H1 (cell line): ENCODE data around the gene PLCL1. TPM values are rescaled to one million over a fixed set of nuclear protein-coding genes. Genes with fewer than 3 reads are reported as not detected.

Experiments used
- CTCF ChIA-PET: fragments of 300-600 bp; sonication (Branson Sonifier 250); formaldehyde crosslinking; loops from one replicate; lab custom pipeline; 2021; ENCODE audit not compliant: partially characterized antibody; lab: Charles Lee
- POLR2A ChIA-PET: fragments of 300-600 bp; sonication (Branson Sonifier 250); formaldehyde crosslinking; loops from one replicate; lab custom pipeline; 2021; ENCODE audit warnings: inconsistent platforms; ENCODE audit not compliant: partially characterized antibody; lab: Charles Lee
- DNase-seq, 2 experiments: peaks; one replicate each; pipeline versions ENCODE4 v3.0.0 to v3.0.0-alpha.2; 2010 to 2022; ENCODE audit warnings: low spot score in 2 of 2, low read depth in 1 of 2, mixed read lengths in 1 of 2
- FAIRE-seq: peaks from 2 replicates; lab custom pipeline; 2011; peaks lifted over from hg19 to GRCh38; lab: Jason Lieb, UNC
- H2AFZ ChIP-seq: 2 replicates; pipeline ENCODE4 v1.8.1; 2012; ENCODE audit warnings: low read length, inconsistent platforms
- H2AK5ac ChIP-seq: 2 replicates; pipeline ENCODE4 v1.6.1; 2013; ENCODE audit warnings: low read depth, low read length
- H2BK120ac ChIP-seq: replicated peaks from 2 replicates; pipeline ENCODE3; 2013; ENCODE audit warnings: low read depth, low read length, inconsistent platforms
- H2BK12ac ChIP-seq: 2 replicates; pipeline ENCODE4 v1.6.1; 2013; ENCODE audit warnings: low read depth, low read length
- H2BK15ac ChIP-seq: 2 replicates; pipeline ENCODE4 v1.6.1; 2013; ENCODE audit warnings: low read length
- H2BK20ac ChIP-seq: 2 replicates; pipeline ENCODE4 v1.6.1; 2013; ENCODE audit warnings: low read length
- H2BK5ac ChIP-seq: 2 replicates; pipeline ENCODE4 v1.6.1; 2013; ENCODE audit warnings: low read depth, low read length
- H3K14ac ChIP-seq: 2 replicates; pipeline ENCODE4 v1.6.1; 2013; ENCODE audit warnings: inconsistent platforms; ENCODE audit not compliant: insufficient read length
- H3K18ac ChIP-seq: 2 replicates; pipeline ENCODE4 v1.6.1; 2013; ENCODE audit warnings: low read length; ENCODE audit errors: extremely low read depth
- H3K23ac ChIP-seq: 2 replicates; pipeline ENCODE4 v1.6.1; 2013; ENCODE audit warnings: inconsistent platforms; ENCODE audit not compliant: insufficient read length
- H3K23me2 ChIP-seq: 2 replicates; pipeline ENCODE4 v1.6.1; 2013; ENCODE audit warnings: low read depth, low read length
- H3K27ac ChIP-seq: 2 replicates; pipeline ENCODE4 v1.6.1; 2011; ENCODE audit warnings: low read depth, low read length, inconsistent platforms
- H3K27me3 ChIP-seq, 4 experiments: replicated peaks in 1 of 4; 1 replicate in 1 of 4; 2 replicates in 3 of 4; pipeline versions ENCODE4 v1.6.1 to v1.8.1; 2011 to 2013; ENCODE audit warnings: low read length in 3 of 4, mild to moderate bottlenecking in 3 of 4, inconsistent platforms in 2 of 4, mixed read lengths in 2 of 4, moderate library complexity in 1 of 4; ENCODE audit not compliant: control insufficient read depth in 3 of 4, insufficient read depth in 3 of 4; ENCODE audit errors: extremely low read depth in 1 of 4
- H3K36me3 ChIP-seq, 4 experiments: 2 replicates each; pipeline versions ENCODE4 v1.6.1 to v1.8.1; 2011 to 2013; ENCODE audit warnings: mild to moderate bottlenecking in 4 of 4, low read length in 3 of 4, moderate library complexity in 2 of 4, control low read depth in 1 of 4, inconsistent platforms in 1 of 4; ENCODE audit not compliant: insufficient read depth in 4 of 4, control insufficient read depth in 2 of 4
- H3K4ac ChIP-seq: replicated peaks from 2 replicates; pipeline ENCODE3; 2013; ENCODE audit warnings: low read length, low read depth, mixed read lengths, inconsistent platforms; ENCODE audit not compliant: insufficient read length
- H3K4me1 ChIP-seq, 4 experiments: replicated peaks in 1 of 4; 1 replicate in 1 of 4; 2 replicates in 3 of 4; pipeline versions ENCODE4 v1.6.1 to v1.8.1; 2011 to 2013; ENCODE audit warnings: low read length in 3 of 4, inconsistent platforms in 2 of 4, mixed read lengths in 1 of 4; ENCODE audit not compliant: insufficient read depth in 4 of 4, control insufficient read depth in 3 of 4
- H3K4me2 ChIP-seq, 2 experiments: 2 replicates each; pipeline versions ENCODE4 v1.6.1 to v1.8.1; 2011 to 2013; ENCODE audit warnings: low read depth in 2 of 2, low read length in 2 of 2, control low read depth in 1 of 2, inconsistent platforms in 1 of 2, mild to moderate bottlenecking in 1 of 2; ENCODE audit not compliant: insufficient read depth in 1 of 2
- H3K4me3 ChIP-seq, 4 experiments: fragments of 200-600, 300-600 bp in 1 of 4; sonication (generic), shearing (Covaris generic), sonication (Bioruptor Twin) in 1 of 4; 2 replicates each; pipeline versions ENCODE4 v1.5.1 to v1.8.1; 2011 to 2016; ENCODE audit warnings: low read length in 4 of 4, low read depth in 3 of 4, control low read depth in 2 of 4, inconsistent platforms in 2 of 4, mild to moderate bottlenecking in 2 of 4, mixed read lengths in 1 of 4, moderate library complexity in 1 of 4; ENCODE audit not compliant: insufficient read depth in 2 of 4; ENCODE audit errors: extremely low read depth in 1 of 4
- H3K56ac ChIP-seq: replicated peaks from 2 replicates; pipeline ENCODE3; 2013; ENCODE audit warnings: low read depth, mild to moderate bottlenecking, mixed read lengths, low read length, inconsistent platforms; ENCODE audit not compliant: insufficient read length
- H3K79me1 ChIP-seq: 2 replicates; pipeline ENCODE4 v1.6.1; 2013; ENCODE audit warnings: low read depth, low read length, control low read depth
- H3K79me2 ChIP-seq, 2 experiments: 2 replicates each; pipeline versions ENCODE4 v1.6.1 to v1.8.1; 2012 to 2013; ENCODE audit warnings: low read length in 2 of 2, mild to moderate bottlenecking in 2 of 2, inconsistent platforms in 1 of 2; ENCODE audit not compliant: insufficient read depth in 2 of 2, control insufficient read depth in 1 of 2
- H3K9ac ChIP-seq, 4 experiments: replicated peaks in 1 of 4; 1 replicate in 1 of 4; 2 replicates in 3 of 4; pipeline versions ENCODE4 v1.6.1 to v1.8.1; 2011 to 2013; ENCODE audit warnings: low read depth in 3 of 4, low read length in 3 of 4, control low read depth in 2 of 4, mild to moderate bottlenecking in 2 of 4, moderate library complexity in 2 of 4, inconsistent platforms in 1 of 4; ENCODE audit errors: extremely low read depth in 1 of 4
- H3K9me3 ChIP-seq, 2 experiments: 2 replicates each; pipeline versions ENCODE4 v1.6.1 to v1.8.1; 2012 to 2013; ENCODE audit warnings: mild to moderate bottlenecking in 2 of 2, moderate library complexity in 2 of 2, control low read depth in 1 of 2, inconsistent platforms in 1 of 2, low read depth in 1 of 2, low read length in 1 of 2, mixed read lengths in 1 of 2; ENCODE audit not compliant: insufficient read depth in 2 of 2
- H4K20me1 ChIP-seq, 2 experiments: replicated peaks in 1 of 2; 2 replicates each; pipeline versions ENCODE3 to v1.8.1; 2011 to 2013; ENCODE audit warnings: inconsistent platforms in 2 of 2, low read length in 2 of 2, mild to moderate bottlenecking in 1 of 2; ENCODE audit not compliant: insufficient read depth in 2 of 2, control insufficient read depth in 1 of 2
- H4K5ac ChIP-seq: 2 replicates; pipeline ENCODE4 v1.6.1; 2013; ENCODE audit warnings: low read length, low read depth, mixed read lengths, inconsistent platforms; ENCODE audit not compliant: insufficient read length
- H4K8ac ChIP-seq: 2 replicates; pipeline ENCODE4 v1.8.0; 2013; ENCODE audit warnings: mild to moderate bottlenecking, moderate library complexity, low read length, inconsistent platforms; ENCODE audit not compliant: insufficient read depth; ENCODE audit errors: extremely low read depth
- H4K91ac ChIP-seq: replicated peaks from 2 replicates; pipeline ENCODE3; 2013; ENCODE audit warnings: low read length, mixed read lengths, inconsistent platforms; ENCODE audit not compliant: insufficient read length
- NANOG ChIP-seq: IDR thresholded peaks from 2 replicates; pipeline ENCODE4 v1.6.1; 2011; ENCODE audit warnings: low read length, low read depth, mild to moderate bottlenecking, inconsistent platforms; ENCODE audit not compliant: insufficient read depth, poor library complexity, severe bottlenecking
- TAF7 ChIP-seq: optimal IDR thresholded peaks from 2 replicates; pipeline ENCODE3; 2011; ENCODE audit warnings: low read depth, mild to moderate bottlenecking, inconsistent platforms, low read length, moderate library complexity, borderline replicate concordance
- TEAD4 ChIP-seq: IDR thresholded peaks from 2 replicates; pipeline ENCODE4 v1.6.1; 2012; ENCODE audit warnings: low read depth, low read length, inconsistent platforms, mixed read lengths
- ZNF274 ChIP-seq: IDR thresholded peaks from 2 replicates; pipeline ENCODE4 v1.7.0; 2012; ENCODE audit warnings: low read length, borderline replicate concordance; ENCODE audit errors: extremely low read depth
- polyA plus RNA-seq, 7 experiments: library from polyadenylated mRNA; depleted of rRNA in 3 of 7; stranded (reverse) in 5 of 7; unstranded in 2 of 7; fragments of >200 nt in 5 of 7; fragments of 200-250 nt in 2 of 7; gene quantifications; 1 replicate in 5 of 7; 2 replicates in 1 of 7; 4 replicates in 1 of 7; pipeline versions ENCODE4 v1.2.1 to v1.2.3, GENCODE V29; 2011 to 2013; ENCODE audit warnings: missing spikeins in 2 of 7, mixed read lengths in 2 of 7
- total RNA-seq: library from RNA; stranded (reverse); fragmentation: NEBNext Ultra II Directional; extraction: Animal tissue kit (Norgen Biotek cat#: 25700); gene quantifications from 2 replicates; pipeline ENCODE4 v1.2.1, GENCODE V29; 2021

PLCL1 gene
- total and polyA plus RNA-seq, 2 of the 8 experiments (the other 6 are each of a cell fraction or from before 2014, with no cell fraction given): not detected

- H2BK15ac ChIP-seq: no peak overlapping the region
- H4K91ac ChIP-seq: no peak overlapping the region
- no peak overlapping the region for H2BK20ac ChIP-seq
- DNase-seq (no peak), FAIRE-seq (no peak)
- no peak overlapping the region for H3K56ac ChIP-seq
- no peak overlapping the region for H2BK120ac ChIP-seq
- H3K79me1 ChIP-seq: no peaks in the 10 kb centered on the region
- no peak overlapping the region for H2AFZ ChIP-seq
- H3K23ac ChIP-seq: no peak overlapping the region
- no peak overlapping the region for H3K27ac ChIP-seq
- no peak overlapping the region for H4K5ac ChIP-seq
- ChIA-PET CTCF (interaction anchor here (0.7 to 2.5 kb wide), 16 partner anchors 19 to 1141 kb away, joined by 3 to 12 read pairs (median 4); no protein-coding TSS in a partner anchor), POLR2A (no interaction called here)
- no peak overlapping the region for H4K8ac ChIP-seq
- H3K14ac ChIP-seq: no peak overlapping the region
- no peak overlapping the region for H3K18ac ChIP-seq
- H2BK12ac ChIP-seq: no peak overlapping the region
- no peak overlapping the region for H3K9ac ChIP-seq
- H3K36me3 ChIP-seq: no peaks in the 10 kb centered on the region
- no peak for TF ChIP-seq TEAD4
- TF ChIP-seq ZNF274: no peak
- no peak for TF ChIP-seq TAF7
- TF ChIP-seq NANOG: no peak
- H2BK5ac ChIP-seq: no peak overlapping the region
- H2AK5ac ChIP-seq: no peak overlapping the region
- no peak overlapping the region for H3K4me2 ChIP-seq
- H3K4me3 ChIP-seq: no peak overlapping the region
- no peaks in the 10 kb centered on the region for H3K27me3 ChIP-seq
- no peak overlapping the region for H3K4ac ChIP-seq
- no peaks in the 10 kb centered on the region for H3K4me1 ChIP-seq
- no peaks in the 10 kb centered on the region for H3K79me2 ChIP-seq
- no peaks in the 10 kb centered on the region for H3K9me3 ChIP-seq
- no peaks in the 10 kb centered on the region; the same call in 1 of the 2 replicates for H3K23me2 ChIP-seq
- H4K20me1 ChIP-seq: no peaks in the 10 kb centered on the region
Observed at GRCh38 chr2:197779261-197779660, 25.1 kb upstream of the PLCL1 start.
